ENCODE measurements around the gene RANBP10. TPM values are rescaled to one million over a fixed set of nuclear protein-coding genes. Genes with fewer than 3 reads are reported as not detected.

RANBP10 gene
- total and polyA plus RNA-seq, 9 of the 15 experiments (the other 6 are each of a cell fraction or from before 2014, with no cell fraction given), result 0.61 to 19.3 (median 5.9) TPM

DNA sequence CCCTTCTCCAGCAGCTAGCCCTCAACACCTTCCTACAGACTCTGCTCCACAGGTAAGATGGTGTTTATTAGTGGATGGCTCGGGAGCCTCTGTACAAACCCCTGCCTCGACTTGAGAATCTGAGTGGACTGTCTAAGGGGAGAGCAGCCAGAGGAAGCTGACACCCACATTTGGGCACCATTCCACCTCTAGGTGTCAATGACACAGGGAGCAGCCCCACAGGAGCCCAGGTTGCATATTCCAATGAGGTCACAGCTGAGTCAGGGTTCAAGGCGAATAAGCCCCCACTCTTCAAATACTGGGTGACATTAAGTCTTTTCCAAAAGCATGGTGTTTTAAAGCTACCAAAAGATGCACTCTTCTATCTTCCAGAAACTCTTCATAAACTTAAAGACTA lies 31.9 kb downstream of the RANBP10 start:
- TF ChIP-seq, protein P1, sequence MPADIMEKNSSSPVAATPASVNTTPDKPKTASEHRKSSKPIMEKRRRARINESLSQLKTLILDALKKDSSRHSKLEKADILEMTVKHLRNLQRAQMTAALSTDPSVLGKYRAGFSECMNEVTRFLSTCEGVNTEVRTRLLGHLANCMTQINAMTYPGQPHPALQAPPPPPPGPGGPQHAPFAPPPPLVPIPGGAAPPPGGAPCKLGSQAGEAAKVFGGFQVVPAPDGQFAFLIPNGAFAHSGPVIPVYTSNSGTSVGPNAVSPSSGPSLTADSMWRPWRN (IDR thresholded peaks at IDR 0.05; ENCODE audit: low read depth), result no peak
- TF ChIP-seq, protein P2, sequence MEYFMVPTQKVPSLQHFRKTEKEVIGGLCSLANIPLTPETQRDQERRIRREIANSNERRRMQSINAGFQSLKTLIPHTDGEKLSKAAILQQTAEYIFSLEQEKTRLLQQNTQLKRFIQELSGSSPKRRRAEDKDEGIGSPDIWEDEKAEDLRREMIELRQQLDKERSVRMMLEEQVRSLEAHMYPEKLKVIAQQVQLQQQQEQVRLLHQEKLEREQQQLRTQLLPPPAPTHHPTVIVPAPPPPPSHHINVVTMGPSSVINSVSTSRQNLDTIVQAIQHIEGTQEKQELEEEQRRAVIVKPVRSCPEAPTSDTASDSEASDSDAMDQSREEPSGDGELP (CRISPR knock-in tag; IDR thresholded peaks at IDR 0.05; ENCODE audit: borderline replicate concordance), result 0 out of 2 replicates have a peak, but pooled peaks have one; percentile 10
- TF ChIP-seq NR2C2 (CRISPR knock-in tag; IDR thresholded peaks at IDR 0.05) (no peak), NR2C2 (tag; IDR thresholded peaks at IDR 0.05) (peak; percentile 42; the same call in 1 of the 2 replicates)
- H2AFZ ChIP-seq (ENCODE audit: low read depth, low read length), result no peak overlapping the region
- peak overlapping the region; percentile 61; the same call in 1 of the 2 replicates for H3K4me2 ChIP-seq (ENCODE audit: insufficient read depth, low read length)
- in situ Hi-C loops (cut with MboI), result no loop called here
- H3K9ac ChIP-seq (ENCODE audit: insufficient read depth in 1 of 2, low read depth in 2 of 2, low read length in 2 of 2), result no peak overlapping the region
- FAIRE-seq (no peak), ATAC-seq (peak; percentile 16; the same call in 2 of the 3 replicates), DNase-seq (ENCODE audit: extremely low read depth in 1 of 4, low spot score in 3 of 4) (no peak)
- no TSS peak for BruUV-seq (replicated peaks)
- peaks cover 24% of the 10 kb centered on the region for H3K79me2 ChIP-seq (ENCODE audit: control insufficient read depth, insufficient read depth, low read length)
- H3K9me3 ChIP-seq (replicated peaks; ENCODE audit: control insufficient read depth, insufficient read depth, low read depth, low read length), result no peaks in the 10 kb centered on the region
- H3K9me1 ChIP-seq (ENCODE audit: control insufficient read depth, insufficient read depth, low read length), result no peaks in the 10 kb centered on the region
- POLR2A ChIA-PET, result interaction anchor here (1.0 to 1.1 kb wide), 2 partner anchors 7 to 22 kb away, joined by 3 to 6 read pairs; no protein-coding TSS in a partner anchor
- CTCF ChIA-PET (ENCODE audit: low intra/inter-chr PET ratio), result no interaction called here
- whole genome bisulfite sequencing (ENCODE audit: insufficient coverage, low coverage, missing lambda C conversion rate), result 83% methylated on average over 3 of the region's 3 CpGs
- no peaks in the 10 kb centered on the region for H4K20me1 ChIP-seq (replicated peaks; ENCODE audit: control insufficient read depth, insufficient read depth, low read length)
- H3K4me1 ChIP-seq (replicated peaks in 1 of 2; ENCODE audit: control insufficient read depth in 2 of 2, insufficient read depth in 2 of 2, low read length in 2 of 2), result peaks cover 12 to 17% of the 10 kb centered on the region in 2 experiments; a peak in 4 of 5 replicates
- H3K27me3 ChIP-seq (ENCODE audit: control insufficient read depth in 2 of 2, insufficient read depth in 2 of 2, low read length in 2 of 2), result no peaks in the 10 kb centered on the region
- H3K27ac ChIP-seq (ENCODE audit: extremely low read depth, low read depth, low read length), result no peak overlapping the region
- H3K4me3 ChIP-seq, result no peak overlapping the region
- peaks cover 20% of the 10 kb centered on the region; the same call in 2 of the 3 replicates for H3K36me3 ChIP-seq (ENCODE audit: control insufficient read depth, insufficient read depth, low read length)
- intact Hi-C loops (cut with micrococcal nuclease), result no loop called here
